ENCODE data around the gene USP43.

GRCh38 chr17:9636501-9636900, 8.8 kb upstream of the USP43 start:
- TF ChIP-seq EP300 (IDR thresholded peaks at IDR 0.05) (no peak), CTCF (IDR thresholded peaks at IDR 0.05) (no peak)
